Thyroid gland (tissue), 4 donors: ENCODE data around the gene MICAL3.

Experiments
- CTCF ChIP-seq, 6 experiments: fragments of 200-600 bp in 3 of 6; fragments of 450-650 bp in 3 of 6; sonication (generic) in 3 of 6; IDR thresholded peaks; one replicate each; pipeline ENCODE4 v1.5.1; 2016 to 2019; ENCODE audit warnings: antibody characterized with exemption in 6 of 6, mild to moderate bottlenecking in 2 of 6, inconsistent platforms in 1 of 6, moderate library complexity in 1 of 6
- POLR2A ChIP-seq, 2 donors: fragments of 450-650 bp; IDR thresholded peaks; one replicate each; pipeline ENCODE4 v1.6.1; 2017; ENCODE audit warnings: antibody characterized with exemption in 2 of 2, mild to moderate bottlenecking in 2 of 2, moderate library complexity in 1 of 2

- TF ChIP-seq CTCF (IDR thresholded peaks at IDR 0.05) = no peak
- no peak for TF ChIP-seq POLR2A (IDR thresholded peaks at IDR 0.05)
These were observed 2.9 kb downstream of the MICAL3 start for GRCh38 chr22:18021431-18021830.
